ENCODE measurements around the gene FYN. TPM values are rescaled to one million over a fixed set of nuclear protein-coding genes. Genes with fewer than 3 reads are reported as not detected.

Gene FYN
- total RNA-seq, 2 donors from 2014 or later: 25.7 to 83.1 TPM

GRCh38 chr6:111874025-111874415, 768 bp upstream of the FYN start:
- WGBS, 2 donors: 11 to 14% methylated on average over 8 of the region's 8 CpGs
- Histone ChIP-seq H3K36me3 (replicated peaks in 1 of 2; ENCODE audit: insufficient read depth in 1 of 2, low read depth in 2 of 2) (no peaks in the 10 kb centered on the region), H3K9me3 (no peaks in the 10 kb centered on the region), H3K4me1 (peaks cover 29% of the 10 kb centered on the region), H3K27me3 (peaks cover 3 to 10% of the 10 kb centered on the region in 2 donors), H3K4me3 (peak overlapping the region in 1 of 2 donors; percentile 46), H3K27ac (no peak overlapping the region)
- intact Hi-C loops (cut with DNase I): loop anchor here (10.0 kb wide), 1 partner anchor 159 kb away; no protein-coding TSS in a partner anchor
- ATAC-seq (no peak), DNase-seq (no peak)
- TF ChIP-seq CTCF (IDR thresholded peaks at IDR 0.05) (no peak), POLR2A (IDR thresholded peaks at IDR 0.05) (no peak)

- Histone ChIP-seq H3K4me1 (peaks cover 29% of the 10 kb centered on the region), H3K36me3 (replicated peaks in 1 of 2; ENCODE audit: insufficient read depth in 1 of 2, low read depth in 2 of 2) (no peaks in the 10 kb centered on the region), H3K9me3 (no peaks in the 10 kb centered on the region), H3K27me3 (peaks cover 3 to 10% of the 10 kb centered on the region in 2 donors), H3K27ac (peak overlapping the region; percentile 1 to 57 (median 52)), H3K4me3 (no peak overlapping the region)
- 1 to 3% methylated on average over 13 to 70 of the region's 83 CpGs for WGBS, 2 donors
- ATAC-seq (no peak), DNase-seq (peak in 2 of 4 donors; percentile 8 to 20)
- intact Hi-C loops (cut with DNase I): loop anchor here (10.0 kb wide), 1 partner anchor 158 kb away; no protein-coding TSS in a partner anchor
- TF ChIP-seq CTCF (IDR thresholded peaks at IDR 0.05): no peak
- TF ChIP-seq POLR2A (IDR thresholded peaks at IDR 0.05): no peak
Observed at GRCh38 chr6:111872401-111873177, 663 bp downstream of the FYN start.

GRCh38 chr6:111871725-111872400, 1.4 kb downstream of the FYN start:
- no peak overlapping the region for H3K4me3 ChIP-seq
- intact Hi-C loops (cut with DNase I): loop anchor here (10.0 kb wide), 1 partner anchor 157 kb away; no protein-coding TSS in a partner anchor

GRCh38 chr6:111871207-111871606, 2.0 kb downstream of the FYN start:
- intact Hi-C loops (cut with DNase I): loop anchor here (10.0 kb wide), 1 partner anchor 156 kb away; no protein-coding TSS in a partner anchor
- no peaks in the 10 kb centered on the region for H3K9me3 ChIP-seq
- ATAC-seq: no peak
- no peak overlapping the region for H3K4me3 ChIP-seq
- H3K27me3 ChIP-seq: peaks cover 3 to 10% of the 10 kb centered on the region in 2 donors
- H3K4me1 ChIP-seq: peaks cover 29% of the 10 kb centered on the region
- no peak for DNase-seq
- peak overlapping the region in 2 of 4 donors; percentile 7 to 56 for H3K27ac ChIP-seq
- no peaks in the 10 kb centered on the region for H3K36me3 ChIP-seq (replicated peaks in 1 of 2; ENCODE audit: insufficient read depth in 1 of 2, low read depth in 2 of 2)
- TF ChIP-seq CTCF (IDR thresholded peaks at IDR 0.05): no peak
- whole genome bisulfite sequencing, 2 donors: 47 to 51% methylated on average over 3 of the region's 3 CpGs

More at GRCh38 chr6:111871725-111872400, 1.4 kb downstream of the FYN start:
- peaks cover 3 to 10% of the 10 kb centered on the region in 2 donors for H3K27me3 ChIP-seq
- DNase-seq (no peak), ATAC-seq (no peak)
- H3K4me1 ChIP-seq: peaks cover 29% of the 10 kb centered on the region
- no peaks in the 10 kb centered on the region for H3K36me3 ChIP-seq (replicated peaks in 1 of 2; ENCODE audit: insufficient read depth in 1 of 2, low read depth in 2 of 2)
- H3K27ac ChIP-seq: peak overlapping the region in 3 of 4 donors; percentile 34 to 56 (median 37)
- TF ChIP-seq POLR2A (IDR thresholded peaks at IDR 0.05): no peak
- TF ChIP-seq CTCF (IDR thresholded peaks at IDR 0.05): no peak
- H3K9me3 ChIP-seq: no peaks in the 10 kb centered on the region
- 3 to 7% methylated on average over 12 to 13 of the region's 13 CpGs for WGBS, 2 donors
